Measurements from ENCODE around the gene ITFG1. TPM values are rescaled to one million over a fixed set of nuclear protein-coding genes. Genes with fewer than 3 reads are reported as not detected.
A peak's percentile ranks its signal among the peaks of the same experiment; 100 is the strongest.

Gene ITFG1
- total and polyA plus RNA-seq, 2 of the 13 experiments (the other 11 are each of a cell fraction or from before 2014, with no cell fraction given), result 74.5 to 150 TPM

DNA sequence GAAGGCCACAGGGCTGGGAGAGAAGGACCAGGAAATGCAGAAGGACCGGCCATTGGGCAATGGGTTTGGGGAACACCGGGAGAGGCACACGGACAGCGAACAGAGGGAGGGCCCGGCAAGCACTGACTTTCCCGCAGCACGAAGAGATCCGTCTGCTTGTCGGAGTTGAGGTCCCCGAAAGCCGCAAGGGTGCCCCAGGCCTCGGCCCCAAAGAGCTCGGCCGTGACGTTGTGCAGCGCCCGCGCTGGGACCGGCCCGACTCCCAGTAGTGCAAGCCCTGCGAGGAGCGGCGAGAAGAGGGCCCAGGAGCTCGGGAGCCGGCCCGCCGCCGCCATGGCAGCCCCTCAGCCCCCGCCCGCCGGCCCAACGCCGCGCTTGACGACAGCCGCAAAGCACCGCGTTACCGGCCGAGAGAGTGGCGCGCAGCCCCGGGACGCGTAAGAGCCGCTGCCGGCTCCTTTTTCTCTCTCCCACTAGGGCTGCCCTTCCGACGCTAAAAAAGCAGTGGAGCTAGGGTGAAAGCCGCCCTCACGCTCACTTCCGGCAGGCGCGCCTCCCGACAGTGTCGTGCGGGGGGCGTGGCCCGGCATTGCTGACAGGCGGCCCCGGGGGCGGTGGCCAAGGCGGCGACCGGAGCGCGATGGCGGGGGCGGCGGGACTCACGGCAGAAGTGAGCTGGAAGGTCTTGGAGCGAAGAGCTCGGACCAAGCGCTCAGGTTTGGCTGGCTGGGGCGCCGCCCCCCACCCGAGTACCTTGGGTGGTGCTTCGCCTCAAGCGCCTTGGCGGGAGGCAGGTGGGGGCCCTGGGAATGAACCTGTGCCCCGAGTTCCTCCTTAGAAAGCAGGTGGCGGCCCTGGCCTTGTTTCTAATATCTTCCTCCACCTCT, at the start of gene ITFG1, which contains the start of gene PHKB (continued):
- TF ChIP-seq REPIN1 (CRISPR knock-in tag; IDR thresholded peaks at IDR 0.05; ENCODE audit: borderline replicate concordance, low read depth) (peak; percentile 51; the same call in 1 of the 2 replicates), ZNF350 (CRISPR knock-in tag; IDR thresholded peaks at IDR 0.05; ENCODE audit: borderline replicate concordance, low read depth) (peak; percentile 16), ZKSCAN1 (IDR thresholded peaks at IDR 0.05; ENCODE audit: low read length) (no peak), SYNCRIP (IDR thresholded peaks at IDR 0.05; ENCODE audit: insufficient read depth, low read depth, low read length) (no peak), SRSF4 (IDR thresholded peaks at IDR 0.05; ENCODE audit: low read depth, low read length, poor library complexity, severe bottlenecking) (no peak), ZBTB7A (CRISPR knock-in tag; IDR thresholded peaks at IDR 0.05) (0 out of 2 replicates have a peak, but pooled peaks have one; percentile 11), ZEB1 (IDR thresholded peaks at IDR 0.05; ENCODE audit: insufficient replicate concordance, low read depth) (peak; percentile 25), ZNF777 (CRISPR knock-in tag; IDR thresholded peaks at IDR 0.05) (peak; percentile 17; the same call in 1 of the 2 replicates), CREB1 (IDR thresholded peaks at IDR 0.05) (peak; percentile 54), CREB1 (CRISPR knock-in tag; IDR thresholded peaks at IDR 0.05) (0 out of 2 replicates have a peak, but pooled peaks have one; percentile 30)
- TF ChIP-seq, protein P1, sequence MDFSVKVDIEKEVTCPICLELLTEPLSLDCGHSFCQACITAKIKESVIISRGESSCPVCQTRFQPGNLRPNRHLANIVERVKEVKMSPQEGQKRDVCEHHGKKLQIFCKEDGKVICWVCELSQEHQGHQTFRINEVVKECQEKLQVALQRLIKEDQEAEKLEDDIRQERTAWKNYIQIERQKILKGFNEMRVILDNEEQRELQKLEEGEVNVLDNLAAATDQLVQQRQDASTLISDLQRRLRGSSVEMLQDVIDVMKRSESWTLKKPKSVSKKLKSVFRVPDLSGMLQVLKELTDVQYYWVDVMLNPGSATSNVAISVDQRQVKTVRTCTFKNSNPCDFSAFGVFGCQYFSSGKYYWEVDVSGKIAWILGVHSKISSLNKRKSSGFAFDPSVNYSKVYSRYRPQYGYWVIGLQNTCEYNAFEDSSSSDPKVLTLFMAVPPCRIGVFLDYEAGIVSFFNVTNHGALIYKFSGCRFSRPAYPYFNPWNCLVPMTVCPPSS (IDR thresholded peaks at IDR 0.05), result no peak
- TF ChIP-seq, protein P2, sequence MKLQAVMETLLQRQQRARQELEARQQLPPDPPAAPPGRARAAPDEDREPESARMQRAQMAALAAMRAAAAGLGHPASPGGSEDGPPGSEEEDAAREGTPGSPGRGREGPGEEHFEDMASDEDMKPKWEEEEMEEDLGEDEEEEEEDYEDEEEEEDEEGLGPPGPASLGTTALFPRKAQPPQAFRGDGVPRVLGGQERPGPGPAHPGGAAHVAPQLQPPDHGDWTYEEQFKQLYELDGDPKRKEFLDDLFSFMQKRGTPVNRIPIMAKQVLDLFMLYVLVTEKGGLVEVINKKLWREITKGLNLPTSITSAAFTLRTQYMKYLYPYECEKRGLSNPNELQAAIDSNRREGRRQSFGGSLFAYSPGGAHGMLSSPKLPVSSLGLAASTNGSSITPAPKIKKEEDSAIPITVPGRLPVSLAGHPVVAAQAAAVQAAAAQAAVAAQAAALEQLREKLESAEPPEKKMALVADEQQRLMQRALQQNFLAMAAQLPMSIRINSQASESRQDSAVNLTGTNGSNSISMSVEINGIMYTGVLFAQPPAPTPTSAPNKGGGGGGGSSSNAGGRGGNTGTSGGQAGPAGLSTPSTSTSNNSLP (IDR thresholded peaks at IDR 0.05; ENCODE audit: low read depth, low read length), result no peak
- TF ChIP-seq, protein P3, sequence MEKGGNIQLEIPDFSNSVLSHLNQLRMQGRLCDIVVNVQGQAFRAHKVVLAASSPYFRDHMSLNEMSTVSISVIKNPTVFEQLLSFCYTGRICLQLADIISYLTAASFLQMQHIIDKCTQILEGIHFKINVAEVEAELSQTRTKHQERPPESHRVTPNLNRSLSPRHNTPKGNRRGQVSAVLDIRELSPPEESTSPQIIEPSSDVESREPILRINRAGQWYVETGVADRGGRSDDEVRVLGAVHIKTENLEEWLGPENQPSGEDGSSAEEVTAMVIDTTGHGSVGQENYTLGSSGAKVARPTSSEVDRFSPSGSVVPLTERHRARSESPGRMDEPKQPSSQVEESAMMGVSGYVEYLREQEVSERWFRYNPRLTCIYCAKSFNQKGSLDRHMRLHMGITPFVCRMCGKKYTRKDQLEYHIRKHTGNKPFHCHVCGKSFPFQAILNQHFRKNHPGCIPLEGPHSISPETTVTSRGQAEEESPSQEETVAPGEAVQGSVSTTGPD (CRISPR knock-in tag; IDR thresholded peaks at IDR 0.05), result no peak
- TF ChIP-seq, protein P4, sequence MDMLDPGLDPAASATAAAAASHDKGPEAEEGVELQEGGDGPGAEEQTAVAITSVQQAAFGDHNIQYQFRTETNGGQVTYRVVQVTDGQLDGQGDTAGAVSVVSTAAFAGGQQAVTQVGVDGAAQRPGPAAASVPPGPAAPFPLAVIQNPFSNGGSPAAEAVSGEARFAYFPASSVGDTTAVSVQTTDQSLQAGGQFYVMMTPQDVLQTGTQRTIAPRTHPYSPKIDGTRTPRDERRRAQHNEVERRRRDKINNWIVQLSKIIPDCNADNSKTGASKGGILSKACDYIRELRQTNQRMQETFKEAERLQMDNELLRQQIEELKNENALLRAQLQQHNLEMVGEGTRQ (IDR thresholded peaks at IDR 0.05; ENCODE audit: low read depth, low read length), result no peak
- TF ChIP-seq, protein P4 (CRISPR knock-in tag; IDR thresholded peaks at IDR 0.05; ENCODE audit: borderline replicate concordance), result no peak
- TF ChIP-seq, protein P5, sequence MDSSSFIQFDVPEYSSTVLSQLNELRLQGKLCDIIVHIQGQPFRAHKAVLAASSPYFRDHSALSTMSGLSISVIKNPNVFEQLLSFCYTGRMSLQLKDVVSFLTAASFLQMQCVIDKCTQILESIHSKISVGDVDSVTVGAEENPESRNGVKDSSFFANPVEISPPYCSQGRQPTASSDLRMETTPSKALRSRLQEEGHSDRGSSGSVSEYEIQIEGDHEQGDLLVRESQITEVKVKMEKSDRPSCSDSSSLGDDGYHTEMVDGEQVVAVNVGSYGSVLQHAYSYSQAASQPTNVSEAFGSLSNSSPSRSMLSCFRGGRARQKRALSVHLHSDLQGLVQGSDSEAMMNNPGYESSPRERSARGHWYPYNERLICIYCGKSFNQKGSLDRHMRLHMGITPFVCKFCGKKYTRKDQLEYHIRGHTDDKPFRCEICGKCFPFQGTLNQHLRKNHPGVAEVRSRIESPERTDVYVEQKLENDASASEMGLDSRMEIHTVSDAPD (CRISPR knock-in tag; IDR thresholded peaks at IDR 0.05), result no peak

All from HepG2 (cell line).